ENCODE data around the gene CR1. TPM values are rescaled to one million over a fixed set of nuclear protein-coding genes. Genes with fewer than 3 reads are reported as not detected.
A peak's percentile ranks its signal among the peaks of the same experiment; 100 is the strongest.

Gene CR1
- total and polyA plus RNA-seq, 9 of the 15 experiments (the other 6 are each of a cell fraction or from before 2014, with no cell fraction given) = 0.07 to 0.47 (median 0.18) TPM

DNA sequence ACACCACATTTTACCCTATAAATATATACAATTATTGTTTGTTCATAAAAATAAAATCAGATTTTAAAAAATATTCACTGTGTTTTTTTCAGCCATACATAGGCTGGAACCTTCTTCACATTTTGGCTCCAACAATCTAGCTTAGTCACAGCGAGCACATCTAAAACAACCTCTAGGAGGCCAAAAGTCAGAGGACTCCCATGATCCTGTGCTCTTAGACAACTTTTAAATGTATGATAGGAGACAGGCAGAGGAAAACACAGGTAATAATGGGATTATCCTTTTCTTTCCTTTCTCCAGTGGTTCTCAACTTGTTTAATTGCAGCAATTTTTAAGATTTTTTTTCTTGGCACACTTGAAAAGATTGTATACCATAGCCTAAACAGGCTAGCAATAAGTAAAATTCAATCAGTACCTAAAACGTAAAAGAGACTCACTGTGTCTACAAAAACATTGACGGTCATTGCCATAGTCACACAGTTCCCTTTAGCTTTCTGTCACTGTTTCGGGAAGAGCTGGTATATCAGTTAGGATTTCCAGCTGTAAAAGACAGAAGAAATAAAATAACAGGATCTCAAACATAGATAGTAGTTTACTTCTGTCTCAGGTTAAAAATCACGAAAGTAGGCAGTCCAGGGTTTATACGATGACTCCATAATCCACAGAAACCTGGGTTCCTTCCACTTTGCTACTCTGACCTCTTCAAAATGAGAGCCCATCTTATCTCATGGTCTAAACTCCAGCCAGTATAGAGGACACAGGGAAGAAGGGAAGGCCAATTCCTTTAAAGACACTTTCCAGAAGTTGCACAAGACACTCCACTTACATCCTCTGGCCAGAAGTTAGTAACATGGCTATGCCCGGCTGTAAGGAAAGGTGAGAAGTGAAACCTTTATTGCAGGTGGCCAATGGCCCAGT lies 109.7 kb downstream of the CR1 start (continued):
- peak in 1 of 2 experiments; percentile 85; a peak in 2 of 4 replicates for TF ChIP-seq NONO (IDR thresholded peaks at IDR 0.05; ENCODE audit: low read depth in 2 of 2, low read length in 1 of 2)
- no peak for TF ChIP-seq KLF6 (CRISPR knock-in tag; IDR thresholded peaks at IDR 0.05; ENCODE audit: borderline replicate concordance)
- TF ChIP-seq, protein P1, sequence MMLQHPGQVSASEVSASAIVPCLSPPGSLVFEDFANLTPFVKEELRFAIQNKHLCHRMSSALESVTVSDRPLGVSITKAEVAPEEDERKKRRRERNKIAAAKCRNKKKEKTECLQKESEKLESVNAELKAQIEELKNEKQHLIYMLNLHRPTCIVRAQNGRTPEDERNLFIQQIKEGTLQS (IDR thresholded peaks at IDR 0.05) = no peak
- TF ChIP-seq, protein P1 (CRISPR knock-in tag; conservative IDR thresholded peaks at IDR 0.05) = peak; percentile 23; the same call in 1 of the 2 replicates
- peak; percentile 36; the same call in 1 of the 2 replicates for TF ChIP-seq C11orf30 (IDR thresholded peaks at IDR 0.05; ENCODE audit: low read depth)

DNA sequence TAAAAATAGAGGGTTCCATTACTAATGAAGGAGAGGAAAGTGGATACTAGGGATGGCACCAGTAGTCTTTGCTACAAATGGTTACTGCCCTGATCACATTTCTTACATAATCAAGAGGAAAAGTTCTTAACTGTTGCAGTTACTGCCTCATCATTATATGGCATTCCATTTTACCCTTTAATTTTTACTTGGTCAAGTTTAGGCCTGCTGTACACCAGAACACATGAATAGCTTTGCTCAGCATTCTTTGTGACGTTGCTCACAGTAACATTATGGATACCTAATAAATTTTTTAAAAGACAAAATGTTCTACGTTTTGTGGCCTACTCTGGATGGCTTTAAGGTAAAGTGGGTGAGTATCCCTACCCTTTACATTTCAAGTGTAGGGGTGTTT lies 110.4 kb downstream of the CR1 start:
- CTCF ChIA-PET (ENCODE audit: low intra/inter-chr PET ratio) = interaction anchor here (0.6 kb wide), 1 partner anchor 175 kb away, joined by 3 read pairs; no protein-coding TSS in a partner anchor
- intact Hi-C loops (cut with micrococcal nuclease) (no loop called here), in situ Hi-C loops (cut with MboI) (no loop called here)
- Histone ChIP-seq H3K9me3 (replicated peaks; ENCODE audit: control insufficient read depth, insufficient read depth, low read depth, low read length) (no peaks in the 10 kb centered on the region), H3K79me2 (ENCODE audit: control insufficient read depth, insufficient read depth, low read length) (no peaks in the 10 kb centered on the region), H3K9me1 (ENCODE audit: control insufficient read depth, insufficient read depth, low read length) (no peaks in the 10 kb centered on the region), H4K20me1 (replicated peaks; ENCODE audit: control insufficient read depth, insufficient read depth, low read length) (no peaks in the 10 kb centered on the region), H3K4me3 (no peak overlapping the region), H2AFZ (ENCODE audit: low read depth, low read length) (peak overlapping the region; percentile 94), H3K4me2 (ENCODE audit: insufficient read depth, low read length) (no peak overlapping the region; the same call in 1 of the 2 replicates), H3K27ac (ENCODE audit: extremely low read depth, low read depth, low read length) (peak overlapping the region; percentile 20; the same call in 1 of the 3 replicates), H3K36me3 (ENCODE audit: control insufficient read depth, insufficient read depth, low read length) (no peaks in the 10 kb centered on the region), H3K4me1 (replicated peaks in 1 of 2; ENCODE audit: control insufficient read depth in 2 of 2, insufficient read depth in 2 of 2, low read length in 2 of 2) (peaks cover 0 to 8% of the 10 kb centered on the region in 2 experiments; a peak in 2 of 5 replicates), H3K27me3 (ENCODE audit: control insufficient read depth in 2 of 2, insufficient read depth in 2 of 2, low read length in 2 of 2) (no peaks in the 10 kb centered on the region), H3K9ac (ENCODE audit: insufficient read depth in 1 of 2, low read depth in 2 of 2, low read length in 2 of 2) (no peak overlapping the region; a peak in 1 of 4 replicates)
- 53% methylated on average over 2 of the region's 2 CpGs for WGBS (ENCODE audit: insufficient coverage, low coverage, missing lambda C conversion rate)
- DNase-seq (ENCODE audit: extremely low read depth in 1 of 4, low spot score in 3 of 4) (no peak), FAIRE-seq (no peak), ATAC-seq (no peak; the same call in 2 of the 3 replicates)
- no TSS peak for BruUV-seq (replicated peaks)
- POLR2A ChIA-PET = interaction anchor here (0.8 to 2.1 kb wide), 8 partner anchors 10 to 80 kb away, joined by 3 to 6 read pairs (median 4); no protein-coding TSS in a partner anchor
- TF ChIP-seq MEIS2 (IDR thresholded peaks at IDR 0.05; ENCODE audit: partially characterized antibody) (no peak), SOX6 (IDR thresholded peaks at IDR 0.05) (no peak), ZNF121 (CRISPR knock-in tag; conservative IDR thresholded peaks at IDR 0.05) (no peak), SIRT6 (IDR thresholded peaks at IDR 0.05; ENCODE audit: low read depth, low read length) (no peak), DNMT1 (IDR thresholded peaks at IDR 0.05) (no peak), NONO (IDR thresholded peaks at IDR 0.05; ENCODE audit: low read depth in 2 of 2, low read length in 1 of 2) (peak in 1 of 2 experiments; percentile 80; a peak in 1 of 4 replicates), MAFG (tag; conservative IDR thresholded peaks at IDR 0.05) (0 out of 2 replicates have a peak, but pooled peaks have one; percentile 18), ZNF695 (CRISPR knock-in tag; IDR thresholded peaks at IDR 0.05) (no peak), MAFF (IDR thresholded peaks at IDR 0.05; ENCODE audit: low read length) (peak; percentile 40), ZNF316 (IDR thresholded peaks at IDR 0.05) (peak; percentile 66), STAT5A (IDR thresholded peaks at IDR 0.05; ENCODE audit: borderline replicate concordance, low read length) (no peak), C11orf30 (IDR thresholded peaks at IDR 0.05; ENCODE audit: low read depth) (peak; percentile 30; the same call in 1 of the 2 replicates), DMBX1 (CRISPR knock-in tag; IDR thresholded peaks at IDR 0.05; ENCODE audit: borderline replicate concordance) (peak; percentile 63; the same call in 1 of the 2 replicates)
